ENCODE data around the gene CLMN. TPM values are rescaled to one million over a fixed set of nuclear protein-coding genes. Genes with fewer than 3 reads are reported as not detected.

The CLMN gene
- total and polyA plus RNA-seq, 2 experiments from 2014 or later, result 3.2 to 5.7 TPM

- DNase-seq (ENCODE audit: low spot score) (peak; percentile 59), ATAC-seq (peak; percentile 19)
- H3K9me3 Mint-ChIP-seq, result no peaks in the 10 kb centered on the region; the same call in 2 of the 3 replicates
- peaks cover 23% of the 10 kb centered on the region for H3K4me1 ChIP-seq (ENCODE audit: insufficient read depth)
- H3K4me3 ChIP-seq, result peak overlapping the region; percentile 44; the same call in 1 of the 2 replicates
- H3K36me3 ChIP-seq (ENCODE audit: insufficient read depth), result no peaks in the 10 kb centered on the region
- peak overlapping the region; percentile 59; the same call in 1 of the 2 replicates for H3K27ac Mint-ChIP-seq
- no peak overlapping the region for H3K27ac ChIP-seq (ENCODE audit: low read depth)
- no peak for TF ChIP-seq EZH2 (IDR thresholded peaks at IDR 0.05; ENCODE audit: low read depth, unreplicated experiment)
- 0 out of 4 replicates have a peak, but pooled peaks of 1 of the 2 experiments have one; percentile 1 for TF ChIP-seq CTCF (conservative IDR thresholded peaks at IDR 0.05; ENCODE audit: low read depth in 2 of 2)
- peaks cover 16% of the 10 kb centered on the region for H3K27me3 Mint-ChIP-seq (ENCODE audit: insufficient read depth, low read depth, poor library complexity)
- peaks cover 6% of the 10 kb centered on the region; the same call in 1 of the 2 replicates for H3K27me3 ChIP-seq (ENCODE audit: insufficient read depth)
- peak overlapping the region; percentile 67 for H3K4me2 ChIP-seq
- peaks cover 35% of the 10 kb centered on the region for H3K4me1 Mint-ChIP-seq
- H3F3A ChIP-seq (replicated peaks; ENCODE audit: low read depth), result peaks cover 4% of the 10 kb centered on the region
- no peaks in the 10 kb centered on the region for H3K79me2 ChIP-seq (replicated peaks; ENCODE audit: insufficient read depth)
- no peaks in the 10 kb centered on the region for H3K36me3 Mint-ChIP-seq (ENCODE audit: low read depth)
- H3K9me2 ChIP-seq (ENCODE audit: insufficient read depth), result no peaks in the 10 kb centered on the region
- peak overlapping the region; percentile 100 for H2AFZ ChIP-seq
- no peak overlapping the region for H3K4me3 Mint-ChIP-seq
- no peaks in the 10 kb centered on the region for H4K20me1 ChIP-seq (replicated peaks; ENCODE audit: insufficient read depth)
Measured at GRCh38 chr14:95360828-95361227, 41.1 kb upstream of the CLMN start.

GRCh38 chr14:95359994-95360826 is 40.5 kb upstream of the CLMN start:
- H3K27ac Mint-ChIP-seq, result 0 out of 2 replicates have a peak overlapping the region, but pooled peaks have one; percentile 36
- no peak overlapping the region for H3K27ac ChIP-seq (ENCODE audit: low read depth)
- peaks cover 23% of the 10 kb centered on the region for H3K4me1 ChIP-seq (ENCODE audit: insufficient read depth)
- H3K9me3 Mint-ChIP-seq, result no peaks in the 10 kb centered on the region; the same call in 2 of the 3 replicates
- peaks cover 16% of the 10 kb centered on the region for H3K27me3 Mint-ChIP-seq (ENCODE audit: insufficient read depth, low read depth, poor library complexity)
- H3K4me2 ChIP-seq, result peak overlapping the region; percentile 67
- H3K4me3 Mint-ChIP-seq, result peak overlapping the region; percentile 13; the same call in 2 of the 3 replicates
- no peaks in the 10 kb centered on the region for H3K36me3 ChIP-seq (ENCODE audit: insufficient read depth)
- H3K4me3 ChIP-seq, result peak overlapping the region; percentile 44; the same call in 1 of the 2 replicates
- DNase-seq (ENCODE audit: low spot score) (peak; percentile 80), ATAC-seq (peak; percentile 78)
- no peaks in the 10 kb centered on the region for H3K79me2 ChIP-seq (replicated peaks; ENCODE audit: insufficient read depth)
- H3F3A ChIP-seq (replicated peaks; ENCODE audit: low read depth), result peaks cover 4% of the 10 kb centered on the region
- TF ChIP-seq CTCF (conservative IDR thresholded peaks at IDR 0.05; ENCODE audit: low read depth in 2 of 2) (peak in 1 of 2 experiments; percentile 11; a peak in 1 of 4 replicates), STAT1 (IDR thresholded peaks at IDR 0.05; ENCODE audit: unreplicated experiment) (no peak), REST (IDR thresholded peaks at IDR 0.05; ENCODE audit: unreplicated experiment) (no peak), EZH2 (IDR thresholded peaks at IDR 0.05; ENCODE audit: low read depth, unreplicated experiment) (no peak)
- no peaks in the 10 kb centered on the region for H4K20me1 ChIP-seq (replicated peaks; ENCODE audit: insufficient read depth)
- H3K36me3 Mint-ChIP-seq (ENCODE audit: low read depth), result no peaks in the 10 kb centered on the region
- H3K27me3 ChIP-seq (ENCODE audit: insufficient read depth), result peaks cover 6% of the 10 kb centered on the region; the same call in 1 of the 2 replicates
- peaks cover 37% of the 10 kb centered on the region for H3K4me1 Mint-ChIP-seq
- H2AFZ ChIP-seq, result peak overlapping the region; percentile 100
- no peaks in the 10 kb centered on the region for H3K9me2 ChIP-seq (ENCODE audit: insufficient read depth)
